GM23338 (cell line): ENCODE measurements around the gene TASL. TPM values are rescaled to one million over a fixed set of nuclear protein-coding genes. Genes with fewer than 3 reads are reported as not detected.

Experiments used
- ATAC-seq: fragments of 200-7000 bp; cut with Tn5 transposase; 3 replicates; pipeline ENCODE4 v1.9.1; 2020
- DNase-seq: peaks from one replicate; pipeline ENCODE4 v3.0.0-alpha.2; 2015; ENCODE audit warnings: low spot score
- H2AFZ ChIP-seq: fragments of 200-600 bp; sonication (generic); 2 replicates; pipeline ENCODE4 v1.8.0; 2016; ENCODE audit warnings: antibody characterized with exemption, mild to moderate bottlenecking, moderate library complexity
- H3F3A ChIP-seq: fragments of 200-600 bp; sonication (generic); replicated peaks from 2 replicates; pipeline ENCODE4 v1.8.0; 2017; ENCODE audit warnings: antibody characterized with exemption, mixed run types, low read depth
- H3K27ac ChIP-seq: fragments of 200-600 bp; sonication (generic); 2 replicates; pipeline ENCODE4 v1.6.1; 2016; ENCODE audit warnings: low read depth
- H3K27me3 ChIP-seq: fragments of 200-600 bp; sonication (generic); 2 replicates; pipeline ENCODE4 v1.8.0; 2016; ENCODE audit warnings: mild to moderate bottlenecking, mixed run types, moderate library complexity; ENCODE audit not compliant: insufficient read depth
- H3K36me3 ChIP-seq: fragments of 200-600 bp; sonication (generic); 2 replicates; pipeline ENCODE4 v1.8.0; 2016; ENCODE audit warnings: mild to moderate bottlenecking; ENCODE audit not compliant: insufficient read depth
- H3K4me1 ChIP-seq: fragments of 200-600 bp; sonication (generic); 2 replicates; pipeline ENCODE4 v1.8.0; 2016; ENCODE audit warnings: mild to moderate bottlenecking, moderate library complexity; ENCODE audit not compliant: insufficient read depth
- H3K4me2 ChIP-seq: fragments of 200-600 bp; sonication (generic); 2 replicates; pipeline ENCODE4 v1.7.1; 2017; ENCODE audit warnings: mixed run types
- H3K4me3 ChIP-seq: fragments of 200-600 bp; sonication (generic); 2 replicates; pipeline ENCODE4 v1.6.1; 2016; ENCODE audit warnings: mixed run types
- H3K79me2 ChIP-seq: fragments of 200-600 bp; sonication (generic); replicated peaks from 2 replicates; pipeline ENCODE4 v1.8.0; 2017; ENCODE audit warnings: mild to moderate bottlenecking; ENCODE audit not compliant: insufficient read depth
- H3K9me2 ChIP-seq: fragments of 200-600 bp; sonication (generic); 2 replicates; pipeline ENCODE4 v1.8.0; 2017; ENCODE audit not compliant: insufficient read depth
- H4K20me1 ChIP-seq: fragments of 200-600 bp; sonication (generic); replicated peaks from 2 replicates; pipeline ENCODE4 v1.8.0; 2017; ENCODE audit warnings: mild to moderate bottlenecking; ENCODE audit not compliant: insufficient read depth
- H3K27ac Mint-ChIP-seq: 2 replicates; pipeline ENCODE4 v1.8.0; 2020; ENCODE audit warnings: inconsistent platforms, mild to moderate bottlenecking, moderate library complexity, mixed read lengths
- H3K27me3 Mint-ChIP-seq: 3 replicates; pipeline ENCODE4 v1.8.0; 2022; ENCODE audit warnings: low read depth, mild to moderate bottlenecking, moderate library complexity, mixed read lengths, inconsistent platforms; ENCODE audit not compliant: insufficient read depth, poor library complexity
- H3K36me3 Mint-ChIP-seq: 3 replicates; pipeline ENCODE4 v1.8.0; 2021; ENCODE audit warnings: low read depth, mild to moderate bottlenecking, inconsistent platforms, moderate library complexity, mixed read lengths
- H3K4me1 Mint-ChIP-seq: 3 replicates; pipeline ENCODE4 v1.8.0; 2020; ENCODE audit warnings: mild to moderate bottlenecking, inconsistent platforms, mixed read lengths
- H3K4me3 Mint-ChIP-seq: 3 replicates; pipeline ENCODE4 v1.8.0; 2021; ENCODE audit warnings: moderate library complexity, mild to moderate bottlenecking, inconsistent platforms, mixed read lengths
- H3K9me3 Mint-ChIP-seq: 3 replicates; pipeline ENCODE4 v1.8.0; 2020; ENCODE audit warnings: moderate library complexity, mild to moderate bottlenecking, inconsistent platforms, mixed read lengths
- CTCF ChIP-seq, 2 experiments: fragments of 200-600 bp in 1 of 2; sonication (generic) in 1 of 2; conservative IDR thresholded peaks; 2 replicates each; pipeline versions ENCODE4 v1.5.1 to v1.6.1; 2016 to 2017; ENCODE audit warnings: antibody characterized with exemption in 2 of 2, low read depth in 2 of 2, mild to moderate bottlenecking in 2 of 2, moderate library complexity in 1 of 2
- EZH2phosphoT487 ChIP-seq: fragments of 200-600 bp; sonication (generic); IDR thresholded peaks from one replicate; pipeline ENCODE4 v1.8.1; 2018; ENCODE audit warnings: antibody characterized with exemption; ENCODE audit not compliant: unreplicated experiment
- JUNB ChIP-seq: IDR thresholded peaks from one replicate; pipeline ENCODE4 v1.6.1; 2016; ENCODE audit warnings: antibody characterized with exemption; ENCODE audit not compliant: unreplicated experiment
- POLR2AphosphoS5 ChIP-seq: IDR thresholded peaks from 2 replicates; pipeline ENCODE4 v1.6.1; 2016; ENCODE audit warnings: antibody characterized with exemption, low read depth
- STAT1 ChIP-seq: IDR thresholded peaks from one replicate; pipeline ENCODE4 v1.6.1; 2016; ENCODE audit warnings: antibody characterized with exemption; ENCODE audit not compliant: unreplicated experiment
- polyA plus RNA-seq: library from polyadenylated mRNA; unstranded; fragments of >200 nt; fragmentation: Nextera tagmentation; extraction: Ambion mirVana; gene quantifications from 2 replicates; pipeline ENCODE4 v1.2.1, GENCODE V29; 2016
- total RNA-seq: library from RNA; depleted of rRNA; stranded (reverse); fragments of >200 nt; shearing (Covaris generic); gene quantifications from 2 replicates; pipeline ENCODE4 v1.2.3, GENCODE V29; 2014
- TF ChIP-seq, protein P1 (sequence below): fragments of 250-450 bp; sonication (Bioruptor Pico); IDR thresholded peaks from 2 replicates; pipeline ENCODE4 v1.5.0; 2020; ENCODE audit warnings: mild to moderate bottlenecking, moderate library complexity
- TF ChIP-seq, protein P2 (sequence below): IDR thresholded peaks from 2 replicates; pipeline ENCODE4 v1.6.1; 2016; ENCODE audit warnings: antibody characterized with exemption

The TASL gene
- total and polyA plus RNA-seq, 2 experiments from 2014 or later, result not detected

- no peak overlapping the region for H3K27ac Mint-ChIP-seq
- H3K4me1 ChIP-seq, result no peaks in the 10 kb centered on the region
These were observed 51.8 kb downstream of the TASL start for GRCh38 chrX:30525732-30526131.

More at GRCh38 chrX:30525732-30526131, 51.8 kb downstream of the TASL start:
- H3K27me3 ChIP-seq, result no peaks in the 10 kb centered on the region
- peaks cover 3% of the 10 kb centered on the region; the same call in 1 of the 3 replicates for H3K9me3 Mint-ChIP-seq
- H3K4me1 Mint-ChIP-seq, result no peaks in the 10 kb centered on the region
- no peak overlapping the region for H3K4me3 Mint-ChIP-seq
- H3K36me3 Mint-ChIP-seq, result no peaks in the 10 kb centered on the region; the same call in 2 of the 3 replicates
- H3K27ac ChIP-seq, result no peak overlapping the region
- H3K4me3 ChIP-seq, result no peak overlapping the region
- H2AFZ ChIP-seq, result no peak overlapping the region
- H3K4me2 ChIP-seq, result no peak overlapping the region
- no peak for DNase-seq
- TF ChIP-seq STAT1 (no peak), CTCF (conservative IDR thresholded peaks at IDR 0.05; ENCODE audit: low read depth in 2 of 2) (no peak), POLR2AphosphoS5 (no peak), EZH2phosphoT487 (no peak), JUNB (no peak)
- TF ChIP-seq, protein P1, sequence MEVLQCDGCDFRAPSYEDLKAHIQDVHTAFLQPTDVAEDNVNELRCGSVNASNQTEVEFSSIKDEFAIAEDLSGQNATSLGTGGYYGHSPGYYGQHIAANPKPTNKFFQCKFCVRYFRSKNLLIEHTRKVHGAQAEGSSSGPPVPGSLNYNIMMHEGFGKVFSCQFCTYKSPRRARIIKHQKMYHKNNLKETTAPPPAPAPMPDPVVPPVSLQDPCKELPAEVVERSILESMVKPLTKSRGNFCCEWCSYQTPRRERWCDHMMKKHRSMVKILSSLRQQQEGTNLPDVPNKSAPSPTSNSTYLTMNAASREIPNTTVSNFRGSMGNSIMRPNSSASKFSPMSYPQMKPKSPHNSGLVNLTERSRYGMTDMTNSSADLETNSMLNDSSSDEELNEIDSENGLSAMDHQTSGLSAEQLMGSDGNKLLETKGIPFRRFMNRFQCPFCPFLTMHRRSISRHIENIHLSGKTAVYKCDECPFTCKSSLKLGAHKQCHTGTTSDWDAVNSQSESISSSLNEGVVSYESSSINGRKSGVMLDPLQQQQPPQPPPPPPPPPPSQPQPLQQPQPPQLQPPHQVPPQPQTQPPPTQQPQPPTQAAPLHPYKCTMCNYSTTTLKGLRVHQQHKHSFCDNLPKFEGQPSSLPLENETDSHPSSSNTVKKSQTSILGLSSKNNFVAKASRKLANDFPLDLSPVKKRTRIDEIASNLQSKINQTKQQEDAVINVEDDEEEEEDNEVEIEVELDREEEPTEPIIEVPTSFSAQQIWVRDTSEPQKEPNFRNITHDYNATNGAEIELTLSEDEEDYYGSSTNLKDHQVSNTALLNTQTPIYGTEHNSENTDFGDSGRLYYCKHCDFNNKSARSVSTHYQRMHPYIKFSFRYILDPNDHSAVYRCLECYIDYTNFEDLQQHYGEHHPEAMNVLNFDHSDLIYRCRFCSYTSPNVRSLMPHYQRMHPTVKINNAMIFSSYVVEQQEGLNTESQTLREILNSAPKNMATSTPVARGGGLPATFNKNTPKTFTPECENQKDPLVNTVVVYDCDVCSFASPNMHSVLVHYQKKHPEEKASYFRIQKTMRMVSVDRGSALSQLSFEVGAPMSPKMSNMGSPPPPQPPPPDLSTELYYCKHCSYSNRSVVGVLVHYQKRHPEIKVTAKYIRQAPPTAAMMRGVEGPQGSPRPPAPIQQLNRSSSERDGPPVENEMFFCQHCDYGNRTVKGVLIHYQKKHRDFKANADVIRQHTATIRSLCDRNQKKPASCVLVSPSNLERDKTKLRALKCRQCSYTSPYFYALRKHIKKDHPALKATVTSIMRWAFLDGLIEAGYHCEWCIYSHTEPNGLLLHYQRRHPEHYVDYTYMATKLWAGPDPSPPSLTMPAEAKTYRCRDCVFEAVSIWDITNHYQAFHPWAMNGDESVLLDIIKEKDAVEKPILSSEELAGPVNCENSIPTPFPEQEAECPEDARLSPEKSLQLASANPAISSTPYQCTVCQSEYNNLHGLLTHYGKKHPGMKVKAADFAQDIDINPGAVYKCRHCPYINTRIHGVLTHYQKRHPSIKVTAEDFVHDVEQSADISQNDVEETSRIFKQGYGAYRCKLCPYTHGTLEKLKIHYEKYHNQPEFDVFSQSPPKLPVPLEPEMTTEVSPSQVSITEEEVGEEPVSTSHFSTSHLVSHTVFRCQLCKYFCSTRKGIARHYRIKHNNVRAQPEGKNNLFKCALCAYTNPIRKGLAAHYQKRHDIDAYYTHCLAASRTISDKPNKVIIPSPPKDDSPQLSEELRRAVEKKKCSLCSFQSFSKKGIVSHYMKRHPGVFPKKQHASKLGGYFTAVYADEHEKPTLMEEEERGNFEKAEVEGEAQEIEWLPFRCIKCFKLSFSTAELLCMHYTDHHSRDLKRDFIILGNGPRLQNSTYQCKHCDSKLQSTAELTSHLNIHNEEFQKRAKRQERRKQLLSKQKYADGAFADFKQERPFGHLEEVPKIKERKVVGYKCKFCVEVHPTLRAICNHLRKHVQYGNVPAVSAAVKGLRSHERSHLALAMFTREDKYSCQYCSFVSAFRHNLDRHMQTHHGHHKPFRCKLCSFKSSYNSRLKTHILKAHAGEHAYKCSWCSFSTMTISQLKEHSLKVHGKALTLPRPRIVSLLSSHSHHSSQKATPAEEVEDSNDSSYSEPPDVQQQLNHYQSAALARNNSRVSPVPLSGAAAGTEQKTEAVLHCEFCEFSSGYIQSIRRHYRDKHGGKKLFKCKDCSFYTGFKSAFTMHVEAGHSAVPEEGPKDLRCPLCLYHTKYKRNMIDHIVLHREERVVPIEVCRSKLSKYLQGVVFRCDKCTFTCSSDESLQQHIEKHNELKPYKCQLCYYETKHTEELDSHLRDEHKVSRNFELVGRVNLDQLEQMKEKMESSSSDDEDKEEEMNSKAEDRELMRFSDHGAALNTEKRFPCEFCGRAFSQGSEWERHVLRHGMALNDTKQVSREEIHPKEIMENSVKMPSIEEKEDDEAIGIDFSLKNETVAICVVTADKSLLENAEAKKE (CRISPR knock-in tag), result no peak
- TF ChIP-seq, protein P2, sequence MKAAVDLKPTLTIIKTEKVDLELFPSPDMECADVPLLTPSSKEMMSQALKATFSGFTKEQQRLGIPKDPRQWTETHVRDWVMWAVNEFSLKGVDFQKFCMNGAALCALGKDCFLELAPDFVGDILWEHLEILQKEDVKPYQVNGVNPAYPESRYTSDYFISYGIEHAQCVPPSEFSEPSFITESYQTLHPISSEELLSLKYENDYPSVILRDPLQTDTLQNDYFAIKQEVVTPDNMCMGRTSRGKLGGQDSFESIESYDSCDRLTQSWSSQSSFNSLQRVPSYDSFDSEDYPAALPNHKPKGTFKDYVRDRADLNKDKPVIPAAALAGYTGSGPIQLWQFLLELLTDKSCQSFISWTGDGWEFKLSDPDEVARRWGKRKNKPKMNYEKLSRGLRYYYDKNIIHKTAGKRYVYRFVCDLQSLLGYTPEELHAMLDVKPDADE, result no peak
- H3K79me2 ChIP-seq, result no peaks in the 10 kb centered on the region
- H3K27me3 Mint-ChIP-seq, result no peaks in the 10 kb centered on the region
- H3K9me2 ChIP-seq, result no peaks in the 10 kb centered on the region
- ATAC-seq, result no peak
- no peaks in the 10 kb centered on the region for H3K36me3 ChIP-seq
- no peaks in the 10 kb centered on the region for H4K20me1 ChIP-seq
- no peaks in the 10 kb centered on the region for H3F3A ChIP-seq
